ENCODE measurements around the gene PLCL2.

Gene PLCL2

DNA sequence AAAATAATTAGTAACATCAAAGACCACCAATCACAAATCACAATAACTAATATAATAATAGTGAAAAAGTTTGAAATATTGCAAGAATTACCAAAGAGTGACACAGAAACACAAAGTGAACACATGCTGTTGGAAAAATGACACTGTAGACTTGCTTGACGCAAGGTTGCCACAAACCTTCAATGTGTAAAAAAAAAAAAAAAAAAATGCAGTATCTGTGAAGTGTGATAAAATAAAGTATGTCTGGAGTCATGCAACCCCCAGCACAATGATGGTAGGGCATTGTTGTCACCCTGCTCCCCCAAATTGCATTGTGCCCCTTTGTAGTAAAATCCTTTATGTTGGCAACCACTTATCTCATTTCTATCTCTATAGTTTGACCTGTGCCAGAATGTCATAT lies 190.6 kb downstream of the PLCL2 start:
- Histone ChIP-seq H3K9ac (ENCODE audit: low read depth, low read length) (no peak overlapping the region), H3K36me3 (ENCODE audit: insufficient read depth, low read length) (0 out of 2 replicates have a peak, but pooled peaks cover 4% of the 10 kb centered on the region), H3K4me3 (ENCODE audit: low read depth in 1 of 2, low read length in 2 of 2) (no peak overlapping the region), H2AFZ (ENCODE audit: low read depth, low read length) (no peak overlapping the region), H3K4me1 (ENCODE audit: insufficient read depth, low read length) (peaks cover 10% of the 10 kb centered on the region), H3K9me3 (ENCODE audit: insufficient read depth, low read length, severe bottlenecking) (no peaks in the 10 kb centered on the region), H3K27ac (ENCODE audit: low read length) (no peak overlapping the region), H3K27me3 (ENCODE audit: insufficient read depth, low read length, poor library complexity) (no peaks in the 10 kb centered on the region), H4K20me1 (ENCODE audit: insufficient read depth, low read length) (no peaks in the 10 kb centered on the region), H3K79me2 (ENCODE audit: insufficient read depth, low read length) (no peaks in the 10 kb centered on the region), H3K4me2 (ENCODE audit: insufficient read depth, low read length) (no peak overlapping the region)
- DNase-seq (no peak), ATAC-seq (ENCODE audit: insufficient read depth, low read depth) (no peak)
- TF ChIP-seq, protein P1, sequence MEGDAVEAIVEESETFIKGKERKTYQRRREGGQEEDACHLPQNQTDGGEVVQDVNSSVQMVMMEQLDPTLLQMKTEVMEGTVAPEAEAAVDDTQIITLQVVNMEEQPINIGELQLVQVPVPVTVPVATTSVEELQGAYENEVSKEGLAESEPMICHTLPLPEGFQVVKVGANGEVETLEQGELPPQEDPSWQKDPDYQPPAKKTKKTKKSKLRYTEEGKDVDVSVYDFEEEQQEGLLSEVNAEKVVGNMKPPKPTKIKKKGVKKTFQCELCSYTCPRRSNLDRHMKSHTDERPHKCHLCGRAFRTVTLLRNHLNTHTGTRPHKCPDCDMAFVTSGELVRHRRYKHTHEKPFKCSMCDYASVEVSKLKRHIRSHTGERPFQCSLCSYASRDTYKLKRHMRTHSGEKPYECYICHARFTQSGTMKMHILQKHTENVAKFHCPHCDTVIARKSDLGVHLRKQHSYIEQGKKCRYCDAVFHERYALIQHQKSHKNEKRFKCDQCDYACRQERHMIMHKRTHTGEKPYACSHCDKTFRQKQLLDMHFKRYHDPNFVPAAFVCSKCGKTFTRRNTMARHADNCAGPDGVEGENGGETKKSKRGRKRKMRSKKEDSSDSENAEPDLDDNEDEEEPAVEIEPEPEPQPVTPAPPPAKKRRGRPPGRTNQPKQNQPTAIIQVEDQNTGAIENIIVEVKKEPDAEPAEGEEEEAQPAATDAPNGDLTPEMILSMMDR (IDR thresholded peaks at IDR 0.05; ENCODE audit: borderline replicate concordance, extremely low read depth, low read length, poor library complexity, severe bottlenecking) = no peak
- TF ChIP-seq EZH2 (IDR thresholded peaks at IDR 0.05; ENCODE audit: borderline replicate concordance, low read depth, low read length, severe bottlenecking) = no peak

- no peak for ATAC-seq (ENCODE audit: insufficient read depth, low read depth)
- Histone ChIP-seq H3K9ac (ENCODE audit: low read depth, low read length) (no peak overlapping the region), H3K4me3 (ENCODE audit: low read depth in 1 of 2, low read length in 2 of 2) (no peak overlapping the region), H3K79me2 (ENCODE audit: insufficient read depth, low read length) (no peaks in the 10 kb centered on the region), H3K27me3 (ENCODE audit: insufficient read depth, low read length, poor library complexity) (no peaks in the 10 kb centered on the region), H2AFZ (ENCODE audit: low read depth, low read length) (no peak overlapping the region), H3K9me3 (ENCODE audit: insufficient read depth, low read length, severe bottlenecking) (no peaks in the 10 kb centered on the region), H3K27ac (ENCODE audit: low read length) (no peak overlapping the region), H3K4me1 (ENCODE audit: insufficient read depth, low read length) (peaks cover 10% of the 10 kb centered on the region), H3K36me3 (ENCODE audit: insufficient read depth, low read length) (0 out of 2 replicates have a peak, but pooled peaks cover 2% of the 10 kb centered on the region), H3K4me2 (ENCODE audit: insufficient read depth, low read length) (no peak overlapping the region), H4K20me1 (ENCODE audit: insufficient read depth, low read length) (no peaks in the 10 kb centered on the region)
- DNase-seq = no peak
- TF ChIP-seq EZH2 (IDR thresholded peaks at IDR 0.05; ENCODE audit: borderline replicate concordance, low read depth, low read length, severe bottlenecking) = no peak
- TF ChIP-seq, protein P1 (IDR thresholded peaks at IDR 0.05; ENCODE audit: borderline replicate concordance, extremely low read depth, low read length, poor library complexity, severe bottlenecking) = no peak
Observed at GRCh38 chr3:17075907-17076306, 191.2 kb downstream of the PLCL2 start.

GRCh38 chr3:17076940-17077605 lies 192.3 kb downstream of the PLCL2 start:
- no peaks in the 10 kb centered on the region for H3K79me2 ChIP-seq (ENCODE audit: insufficient read depth, low read length)
- no peak overlapping the region for H3K4me3 ChIP-seq (ENCODE audit: low read depth in 1 of 2, low read length in 2 of 2)

DNA sequence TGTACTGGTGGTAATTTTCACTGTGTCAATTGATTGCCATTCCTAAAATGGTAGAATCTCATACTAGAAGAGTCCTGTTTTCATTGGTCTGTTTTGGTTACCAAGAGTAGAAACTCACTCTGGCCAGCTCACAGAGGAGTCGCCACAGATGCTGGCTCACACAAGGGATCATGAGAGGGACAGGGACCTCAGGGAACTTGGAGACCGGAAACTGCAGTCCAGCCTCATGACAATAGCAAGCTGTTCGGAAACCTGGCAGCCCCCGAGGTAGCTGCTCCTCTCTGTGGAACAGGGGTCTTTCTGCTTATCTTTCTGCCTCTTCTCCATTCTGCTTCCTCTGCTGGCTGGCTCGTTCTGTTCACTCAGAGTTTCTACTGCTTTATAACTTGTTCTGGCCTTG lies 192.9 kb downstream of the PLCL2 start:
- Histone ChIP-seq H3K36me3 (ENCODE audit: insufficient read depth, low read length) (no peaks in the 10 kb centered on the region), H3K4me1 (ENCODE audit: insufficient read depth, low read length) (peaks cover 10% of the 10 kb centered on the region), H3K4me2 (ENCODE audit: insufficient read depth, low read length) (no peak overlapping the region), H3K4me3 (ENCODE audit: low read depth in 1 of 2, low read length in 2 of 2) (no peak overlapping the region), H3K27ac (ENCODE audit: low read length) (no peak overlapping the region), H3K27me3 (ENCODE audit: insufficient read depth, low read length, poor library complexity) (no peaks in the 10 kb centered on the region), H4K20me1 (ENCODE audit: insufficient read depth, low read length) (no peaks in the 10 kb centered on the region), H3K79me2 (ENCODE audit: insufficient read depth, low read length) (no peaks in the 10 kb centered on the region), H3K9ac (ENCODE audit: low read depth, low read length) (no peak overlapping the region), H3K9me3 (ENCODE audit: insufficient read depth, low read length, severe bottlenecking) (no peaks in the 10 kb centered on the region), H2AFZ (ENCODE audit: low read depth, low read length) (no peak overlapping the region)
- DNase-seq (no peak), ATAC-seq (ENCODE audit: insufficient read depth, low read depth) (no peak)
- TF ChIP-seq, protein P1 (IDR thresholded peaks at IDR 0.05; ENCODE audit: borderline replicate concordance, extremely low read depth, low read length, poor library complexity, severe bottlenecking) = no peak
- no peak for TF ChIP-seq EZH2 (IDR thresholded peaks at IDR 0.05; ENCODE audit: borderline replicate concordance, low read depth, low read length, severe bottlenecking)

More at GRCh38 chr3:17076940-17077605, 192.3 kb downstream of the PLCL2 start:
- no peaks in the 10 kb centered on the region for H3K36me3 ChIP-seq (ENCODE audit: insufficient read depth, low read length)
- no peak for DNase-seq
- no peak overlapping the region for H2AFZ ChIP-seq (ENCODE audit: low read depth, low read length)
- H3K27ac ChIP-seq (ENCODE audit: low read length) = no peak overlapping the region
- H3K4me2 ChIP-seq (ENCODE audit: insufficient read depth, low read length) = no peak overlapping the region
- no peaks in the 10 kb centered on the region for H3K27me3 ChIP-seq (ENCODE audit: insufficient read depth, low read length, poor library complexity)
- no peak overlapping the region for H3K9ac ChIP-seq (ENCODE audit: low read depth, low read length)
- ATAC-seq (ENCODE audit: insufficient read depth, low read depth) = no peak
- no peaks in the 10 kb centered on the region for H3K9me3 ChIP-seq (ENCODE audit: insufficient read depth, low read length, severe bottlenecking)
- peaks cover 10% of the 10 kb centered on the region for H3K4me1 ChIP-seq (ENCODE audit: insufficient read depth, low read length)
- no peaks in the 10 kb centered on the region for H4K20me1 ChIP-seq (ENCODE audit: insufficient read depth, low read length)
- TF ChIP-seq EZH2 (IDR thresholded peaks at IDR 0.05; ENCODE audit: borderline replicate concordance, low read depth, low read length, severe bottlenecking) = no peak

All from DND-41 (cell line).